ENCODE data around the gene REEP3. TPM values are rescaled to one million over a fixed set of nuclear protein-coding genes. Genes with fewer than 3 reads are reported as not detected.

REEP3 gene
- polyA plus RNA-seq, 1 experiment = 8.3 TPM

DNA sequence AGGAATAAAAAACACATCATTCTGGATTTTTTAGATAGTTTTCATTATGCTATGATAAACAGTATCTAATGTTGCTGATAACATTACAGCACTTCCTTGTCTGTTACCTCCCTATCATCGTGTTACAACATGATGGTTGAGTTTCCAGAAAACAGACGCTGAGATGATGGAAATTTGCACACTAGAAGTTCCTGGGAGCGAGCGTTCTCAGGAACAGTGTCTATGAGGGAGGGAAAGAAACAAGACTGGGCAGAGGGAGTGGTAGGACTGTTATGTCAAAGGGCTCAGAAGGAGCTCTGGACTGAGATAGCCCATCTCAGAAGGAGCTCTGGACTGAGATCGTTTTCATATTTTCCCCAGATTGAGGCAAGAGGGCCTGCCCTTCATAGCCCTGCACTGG, 121.6 kb downstream of the REEP3 start:
- TF ChIP-seq, protein P1, sequence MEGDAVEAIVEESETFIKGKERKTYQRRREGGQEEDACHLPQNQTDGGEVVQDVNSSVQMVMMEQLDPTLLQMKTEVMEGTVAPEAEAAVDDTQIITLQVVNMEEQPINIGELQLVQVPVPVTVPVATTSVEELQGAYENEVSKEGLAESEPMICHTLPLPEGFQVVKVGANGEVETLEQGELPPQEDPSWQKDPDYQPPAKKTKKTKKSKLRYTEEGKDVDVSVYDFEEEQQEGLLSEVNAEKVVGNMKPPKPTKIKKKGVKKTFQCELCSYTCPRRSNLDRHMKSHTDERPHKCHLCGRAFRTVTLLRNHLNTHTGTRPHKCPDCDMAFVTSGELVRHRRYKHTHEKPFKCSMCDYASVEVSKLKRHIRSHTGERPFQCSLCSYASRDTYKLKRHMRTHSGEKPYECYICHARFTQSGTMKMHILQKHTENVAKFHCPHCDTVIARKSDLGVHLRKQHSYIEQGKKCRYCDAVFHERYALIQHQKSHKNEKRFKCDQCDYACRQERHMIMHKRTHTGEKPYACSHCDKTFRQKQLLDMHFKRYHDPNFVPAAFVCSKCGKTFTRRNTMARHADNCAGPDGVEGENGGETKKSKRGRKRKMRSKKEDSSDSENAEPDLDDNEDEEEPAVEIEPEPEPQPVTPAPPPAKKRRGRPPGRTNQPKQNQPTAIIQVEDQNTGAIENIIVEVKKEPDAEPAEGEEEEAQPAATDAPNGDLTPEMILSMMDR (IDR thresholded peaks at IDR 0.05; ENCODE audit: insufficient read depth, low read depth, low read length) = no peak
- Histone ChIP-seq H3K27me3 (ENCODE audit: control insufficient read depth, insufficient read depth, low read length) (no peaks in the 10 kb centered on the region), H3K36me3 (ENCODE audit: control insufficient read depth, insufficient read depth, low read length) (no peaks in the 10 kb centered on the region), H3K4me3 (ENCODE audit: low read depth, low read length) (no peak overlapping the region)
- ChIA-PET POLR2A (no interaction called here), CTCF (interaction anchor here (1.3 kb wide), 1 partner anchor 177 kb away, joined by 3 read pairs; no protein-coding TSS in a partner anchor)
- DNase-seq (ENCODE audit: low read depth) = no peak

DNA sequence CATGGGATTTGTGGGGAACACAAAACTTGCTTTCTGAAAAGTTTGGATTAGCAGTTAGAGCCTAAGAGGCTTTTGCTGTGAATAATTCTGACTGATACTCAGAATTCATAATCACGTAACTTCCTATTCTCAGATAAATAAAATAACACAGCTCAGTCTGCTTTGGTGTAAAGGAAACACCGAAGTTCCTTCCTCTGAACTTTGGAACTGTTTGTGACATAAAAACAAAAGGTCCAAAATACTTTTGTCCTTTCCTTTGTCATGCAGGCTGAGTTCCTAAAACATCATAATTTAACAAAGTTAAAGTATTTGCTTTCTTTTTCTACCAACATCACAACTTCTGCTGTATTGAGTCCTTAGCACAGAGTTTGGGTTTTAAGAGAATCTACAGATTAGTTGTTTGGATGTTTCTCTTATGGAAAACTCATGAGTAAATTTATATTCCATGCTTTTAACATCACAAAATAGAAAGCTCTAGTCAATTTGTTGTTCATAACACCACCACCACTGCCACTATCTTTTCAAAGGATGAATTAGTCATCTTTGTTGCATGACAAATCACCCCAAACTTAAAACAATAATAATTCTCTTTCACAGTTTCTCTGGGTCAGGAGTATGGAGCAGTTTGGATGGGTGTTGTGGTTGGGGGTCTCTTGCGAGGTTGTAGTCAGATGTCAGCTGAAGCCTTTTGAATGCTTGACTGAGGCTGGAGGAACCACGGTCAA, 123.4 kb downstream of the REEP3 start:
- ChIA-PET POLR2A (interaction anchor here (0.6 kb wide), 1 partner anchor 14 kb away, joined by 4 read pairs; no protein-coding TSS in a partner anchor), CTCF (interaction anchor here (1.3 kb wide), 1 partner anchor 10 kb away, joined by 3 read pairs; no protein-coding TSS in a partner anchor)
- no peaks in the 10 kb centered on the region for H3K36me3 ChIP-seq (ENCODE audit: control insufficient read depth, insufficient read depth, low read length)
- H3K27me3 ChIP-seq (ENCODE audit: control insufficient read depth, insufficient read depth, low read length) = no peaks in the 10 kb centered on the region
- no peak for DNase-seq (ENCODE audit: low read depth)
- TF ChIP-seq, protein P1 (IDR thresholded peaks at IDR 0.05; ENCODE audit: insufficient read depth, low read depth, low read length) = no peak
- H3K4me3 ChIP-seq (ENCODE audit: low read depth, low read length) = no peak overlapping the region

DNA sequence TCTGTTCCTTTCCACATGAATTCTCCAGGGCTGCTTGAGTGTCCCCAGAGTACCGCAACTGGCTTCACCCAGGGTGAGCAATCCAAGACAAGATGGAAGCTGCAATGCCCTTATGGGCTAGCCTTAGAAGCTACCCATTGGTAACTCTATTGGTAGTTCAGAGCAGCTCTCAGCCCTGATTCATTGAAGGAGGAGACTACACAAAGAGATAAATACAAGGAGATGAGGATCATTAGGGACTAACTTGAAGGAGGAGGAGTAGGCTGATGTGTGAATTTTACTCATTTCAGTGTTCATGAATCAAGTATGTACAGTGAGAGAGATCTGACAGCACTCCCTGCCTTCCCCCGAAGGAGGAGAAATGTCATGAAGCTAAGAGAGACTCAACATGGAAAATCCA, 124.0 kb downstream of the REEP3 start:
- no peaks in the 10 kb centered on the region for H3K36me3 ChIP-seq (ENCODE audit: control insufficient read depth, insufficient read depth, low read length)
- no peak for DNase-seq (ENCODE audit: low read depth)
- ChIA-PET POLR2A (interaction anchor here (0.6 kb wide), 1 partner anchor 15 kb away, joined by 4 read pairs; no protein-coding TSS in a partner anchor), CTCF (interaction anchor here (1.0 to 1.3 kb wide), 2 partner anchors 11 to 428 kb away, joined by 3 read pairs; no protein-coding TSS in a partner anchor)
- TF ChIP-seq, protein P1 (IDR thresholded peaks at IDR 0.05; ENCODE audit: insufficient read depth, low read depth, low read length) = no peak
- H3K27me3 ChIP-seq (ENCODE audit: control insufficient read depth, insufficient read depth, low read length) = no peaks in the 10 kb centered on the region
- H3K4me3 ChIP-seq (ENCODE audit: low read depth, low read length) = no peak overlapping the region

DNA sequence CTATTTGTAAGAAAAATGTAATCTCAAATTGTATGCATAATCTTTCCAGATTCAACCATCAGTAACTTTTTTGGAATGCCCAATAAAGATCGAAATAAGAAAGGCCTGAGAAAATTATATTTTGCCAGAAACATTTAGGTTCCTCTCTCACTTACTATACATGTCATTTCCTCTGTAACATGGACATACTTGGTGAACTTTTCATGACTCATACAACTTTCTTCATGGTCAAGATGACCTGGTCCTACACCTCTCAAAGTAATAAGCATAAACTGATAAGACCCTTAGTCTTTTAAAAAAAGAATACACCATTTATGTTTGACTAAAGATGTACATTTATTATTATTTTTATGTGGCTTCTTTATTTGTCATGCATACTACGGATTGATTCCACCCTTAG, 125.3 kb downstream of the REEP3 start:
- TF ChIP-seq, protein P1 (IDR thresholded peaks at IDR 0.05; ENCODE audit: insufficient read depth, low read depth, low read length) = no peak
- no peaks in the 10 kb centered on the region for H3K27me3 ChIP-seq (ENCODE audit: control insufficient read depth, insufficient read depth, low read length)
- H3K4me3 ChIP-seq (ENCODE audit: low read depth, low read length) = no peak overlapping the region
- no peak for DNase-seq (ENCODE audit: low read depth)
- ChIA-PET CTCF (interaction anchor here (1.0 kb wide), 1 partner anchor 429 kb away, joined by 3 read pairs; no protein-coding TSS in a partner anchor), POLR2A (no interaction called here)
- H3K36me3 ChIP-seq (ENCODE audit: control insufficient read depth, insufficient read depth, low read length) = no peaks in the 10 kb centered on the region

DNA sequence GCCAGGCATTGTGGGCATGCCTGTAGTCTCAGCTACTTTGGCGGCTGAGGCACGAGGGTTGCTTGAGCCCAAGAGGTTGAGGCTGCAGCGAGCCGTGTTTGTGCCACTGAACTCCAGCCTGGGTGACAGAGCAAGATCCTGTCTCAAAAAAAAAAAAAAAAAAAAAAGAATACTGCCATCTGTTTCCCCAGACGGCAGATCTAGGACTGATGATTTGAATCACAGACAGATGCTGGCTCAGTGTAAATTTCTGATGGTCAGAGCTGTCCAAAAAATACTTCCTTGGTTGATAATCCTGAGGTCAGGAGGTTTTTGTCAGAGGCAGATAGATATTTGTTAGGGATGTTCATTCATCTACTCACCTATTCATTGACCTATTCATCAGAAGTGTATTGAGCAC, 130.7 kb downstream of the REEP3 start:
- H3K36me3 ChIP-seq (ENCODE audit: control insufficient read depth, insufficient read depth, low read length) = no peaks in the 10 kb centered on the region
- no peak for DNase-seq (ENCODE audit: low read depth)
- CTCF ChIA-PET = interaction anchor here (1.0 kb wide), 1 partner anchor 15 kb away, joined by 3 read pairs; no protein-coding TSS in a partner anchor
- TF ChIP-seq, protein P1 (IDR thresholded peaks at IDR 0.05; ENCODE audit: insufficient read depth, low read depth, low read length) = no peak
- POLR2A ChIA-PET = no interaction called here
- H3K27me3 ChIP-seq (ENCODE audit: control insufficient read depth, insufficient read depth, low read length) = no peaks in the 10 kb centered on the region
- no peak overlapping the region for H3K4me3 ChIP-seq (ENCODE audit: low read depth, low read length)
